GM21367 (cell line): ENCODE data around the gene THAP2.
"Not testable (repeated sequence)": the region's sequence is repeated elsewhere in the genome, so short reads cannot be mapped to it uniquely, and the experiment has no call there.

Experiments
- ATAC-seq: cut with Tn5 transposase; IDR thresholded peaks from one replicate; pipeline ENCODE4 v1.9.1; 2021; ENCODE audit not compliant: unreplicated experiment

Gene THAP2

GRCh38 chr12:71661977-71662530, 2.0 kb upstream of the THAP2 start:
- no peak for ATAC-seq

GRCh38 chr12:71662849-71663560, 1.1 kb upstream of the THAP2 start:
- peak; percentile 25 for ATAC-seq

GRCh38 chr12:71664411-71665089, 449 bp downstream of the THAP2 start:
- ATAC-seq = no peak

GRCh38 chr12:71665090-71665463, 976 bp downstream of the THAP2 start:
- no peak for ATAC-seq

GRCh38 chr12:71666259-71666658, 2.2 kb downstream of the THAP2 start:
- ATAC-seq = no peak

GRCh38 chr12:71671311-71671710, 7.2 kb downstream of the THAP2 start:
- no peak for ATAC-seq

GRCh38 chr12:71671816-71672215, 7.7 kb downstream of the THAP2 start:
- no peak for ATAC-seq

- no peak for ATAC-seq
These were observed 18.4 kb downstream of the THAP2 start for GRCh38 chr12:71682466-71682865.

GRCh38 chr12:71683633-71684032, 19.5 kb downstream of the THAP2 start:
- no peak for ATAC-seq

- ATAC-seq = no peak
These were observed 20.0 kb downstream of the THAP2 start for GRCh38 chr12:71684081-71684480.

- ATAC-seq = no peak
These were observed 21.3 kb downstream of the THAP2 start for GRCh38 chr12:71685312-71685906.

GRCh38 chr12:71685914-71686657, 22.0 kb downstream of the THAP2 start, which contains the start of gene TMEM19:
TMEM19 (plus strand) TSS chr12:71686082; CDS start chr12:71686681, 599 bp downstream.
- ATAC-seq = peak; percentile 81

- no peak for ATAC-seq
These were observed 22.5 kb downstream of the THAP2 start for GRCh38 chr12:71686658-71687025.

GRCh38 chr12:71687172-71687571, 23.1 kb downstream of the THAP2 start:
- not testable (repeated sequence) for ATAC-seq

GRCh38 chr12:71688961-71689570, 25.0 kb downstream of the THAP2 start:
- ATAC-seq = no peak

GRCh38 chr12:71691504-71692129, 27.5 kb downstream of the THAP2 start:
- ATAC-seq = no peak

GRCh38 chr12:71693126-71693525, 29.0 kb downstream of the THAP2 start:
- ATAC-seq = no peak

- peak; percentile 6 for ATAC-seq
These were observed 29.6 kb downstream of the THAP2 start for GRCh38 chr12:71693651-71694050.

GRCh38 chr12:71694099-71694820, 30.2 kb downstream of the THAP2 start:
- peak; percentile 84 for ATAC-seq

GRCh38 chr12:71695782-71696181, 31.7 kb downstream of the THAP2 start:
- ATAC-seq = no peak
